Transverse colon (tissue), 4 donors: Measurements from ENCODE around the gene DDAH1. TPM values are rescaled to one million over a fixed set of nuclear protein-coding genes. Genes with fewer than 3 reads are reported as not detected.

Experiments used
- DNase-seq: peaks from one replicate; pipeline ENCODE4 v3.0.0-alpha.2; 2019
- H3K27ac ChIP-seq, 4 donors: fragments of 200-600 bp; sonication (generic); 2 replicates each; pipeline ENCODE4 v1.5.1; 2016 to 2018; ENCODE audit warnings: inconsistent platforms in 4 of 4
- H3K27me3 ChIP-seq: fragments of 200-600 bp; sonication (generic); 2 replicates; pipeline ENCODE4 v1.5.1; 2017; ENCODE audit warnings: inconsistent platforms
- H3K36me3 ChIP-seq, 4 donors: fragments of 200-600 bp; sonication (generic); 2 replicates each; pipeline ENCODE4 v1.5.1; 2017 to 2019; ENCODE audit warnings: inconsistent platforms in 4 of 4
- H3K4me1 ChIP-seq, 4 donors: fragments of 200-600 bp; sonication (generic); 2 replicates each; pipeline ENCODE4 v1.5.1; 2017 to 2020; ENCODE audit warnings: inconsistent platforms in 4 of 4
- H3K4me3 ChIP-seq, 4 donors: fragments of 200-600 bp; sonication (generic); 1 replicate in 1 of 4; 2 replicates in 3 of 4; pipeline versions ENCODE4 v1.5.1 to v1.6.1; 2017 to 2019; ENCODE audit warnings: inconsistent platforms in 4 of 4
- H3K9me3 ChIP-seq, 2 donors: fragments of 200-600 bp; sonication (generic); 2 replicates each; pipeline ENCODE4 v1.5.1; 2017 to 2019; ENCODE audit warnings: inconsistent platforms in 2 of 2
- EP300 ChIP-seq: sonication (generic); formaldehyde crosslinking; IDR thresholded peaks from one replicate; pipeline ENCODE4 v1.6.1; 2017; ENCODE audit warnings: antibody characterized with exemption, low read depth
- POLR2A ChIP-seq: fragments of 450-650 bp; IDR thresholded peaks from one replicate; pipeline ENCODE4 v1.6.1; 2016; ENCODE audit warnings: antibody characterized with exemption, mild to moderate bottlenecking, moderate library complexity
- POLR2AphosphoS5 ChIP-seq, 3 donors: sonication (generic); formaldehyde crosslinking; IDR thresholded peaks; one replicate each; pipeline ENCODE4 v1.6.1; 2016; ENCODE audit warnings: antibody characterized with exemption in 3 of 3
- WGBS, 2 donors: methylation state at CpG; one replicate each; pipeline ENCODE4 v1.1.5; 2018; ENCODE audit warnings: low coverage in 1 of 2; 5-methylcytosine and 5-hydroxymethylcytosine counted together
- in situ Hi-C, 4 donors: fragments of 200-750 bp; cut with MboI; loops; one replicate each; pipeline versions ENCODE4 v1.15.0 to v1.15.1; 2017; ENCODE audit warnings: low sequenced_read_pairs in 3 of 4, low pct_ligation_motif_present in 1 of 4, low pct_unique_long_range_greater_than_20kb in 1 of 4
- intact Hi-C: fragments of 100-400 bp; cut with DNase I; formaldehyde crosslinking; loops from one replicate; pipeline ENCODE4 v1.15.1; 2023; ENCODE audit warnings: low total_unique reads
- total RNA-seq, 4 donors: library from RNA; depleted of rRNA; stranded (reverse); fragments of >200 nt; gene quantifications; one replicate each; pipeline ENCODE4 v1.1.0, GENCODE V29; 2016
- TF ChIP-seq, protein P1 (sequence below), 5 experiments: fragments of 200-600 bp in 3 of 5; fragments of 450-650 bp in 2 of 5; sonication (generic) in 3 of 5; IDR thresholded peaks; 1 replicate in 2 of 5; 2 replicates in 3 of 5; pipeline ENCODE4 v1.5.1; 2016 to 2017; ENCODE audit warnings: antibody characterized with exemption in 5 of 5, inconsistent platforms in 3 of 5, mild to moderate bottlenecking in 2 of 5, moderate library complexity in 1 of 5

The DDAH1 gene
- total RNA-seq, 4 donors from 2014 or later = 22.4 to 69.4 (median 48.3) TPM

DNA sequence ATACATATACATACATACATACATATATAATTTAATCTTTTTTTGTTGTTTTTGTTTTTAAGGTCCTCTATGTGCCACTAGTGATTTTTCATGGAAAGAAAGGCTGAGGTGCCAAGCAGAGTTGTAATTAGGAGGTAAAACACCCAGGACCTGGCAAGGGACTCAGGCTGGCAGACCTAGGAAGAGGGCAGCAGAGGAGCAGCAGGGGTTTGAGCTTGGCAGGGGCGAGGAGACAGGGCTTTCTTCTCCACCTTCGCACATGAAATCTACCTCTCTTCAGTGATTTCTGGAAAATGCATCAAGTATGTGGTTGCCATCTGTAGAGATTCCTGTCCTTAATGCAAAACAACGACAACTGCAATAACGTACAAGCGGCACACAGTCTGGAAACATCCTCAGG lies 31.9 kb downstream of the DDAH1 start:
- in situ Hi-C loops = no loop called here
- Histone ChIP-seq H3K36me3 (no peaks in the 10 kb centered on the region), H3K27me3 (no peaks in the 10 kb centered on the region), H3K4me1 (no peaks in the 10 kb centered on the region), H3K4me3 (no peak overlapping the region), H3K9me3 (no peaks in the 10 kb centered on the region), H3K27ac (no peak overlapping the region)
- no peak for TF ChIP-seq POLR2A
- no peak for TF ChIP-seq POLR2AphosphoS5 (IDR thresholded peaks at IDR 0.05)
- TF ChIP-seq EP300 = no peak
- DNase-seq = no peak
- whole genome bisulfite sequencing, 2 donors = 88 to 100% methylated on average over 2 to 5 of the region's 5 CpGs
- intact Hi-C loops = no loop called here

DNA sequence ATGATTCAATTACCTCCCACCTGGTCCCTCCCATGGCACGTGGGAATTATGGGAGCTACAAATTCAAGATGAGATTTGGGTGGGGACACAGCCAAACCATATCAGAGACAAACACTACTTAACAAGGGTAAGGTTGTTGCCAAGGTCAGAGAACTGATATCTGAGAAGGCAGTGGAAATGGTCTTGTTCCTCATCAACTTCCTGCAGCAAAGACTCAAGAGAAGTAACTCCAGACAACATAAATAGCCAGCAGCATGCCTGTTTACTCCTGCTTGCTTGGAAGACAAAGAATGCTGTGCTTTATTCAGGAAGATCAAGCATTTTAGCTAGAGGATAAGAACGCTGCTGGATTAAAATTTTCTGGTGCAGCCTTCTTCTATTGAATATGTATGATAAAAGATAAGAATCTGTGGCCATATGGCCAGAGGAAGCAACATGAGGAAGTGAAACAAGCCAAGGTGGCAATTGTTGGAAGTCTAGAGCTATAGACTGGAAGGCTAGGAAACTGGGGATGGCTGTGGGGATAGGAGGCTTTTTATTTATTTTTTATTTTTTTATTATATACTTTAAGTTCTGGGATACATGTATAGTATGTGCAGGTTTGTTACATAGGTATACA lies 36.4 kb downstream of the DDAH1 start:
- Histone ChIP-seq H3K27ac (no peak overlapping the region), H3K4me3 (no peak overlapping the region), H3K27me3 (no peaks in the 10 kb centered on the region), H3K36me3 (no peaks in the 10 kb centered on the region), H3K4me1 (peaks cover 0 to 7% (median 5%) of the 10 kb centered on the region in 4 donors), H3K9me3 (no peaks in the 10 kb centered on the region)
- in situ Hi-C loops = no loop called here
- DNase-seq = no peak
- TF ChIP-seq, protein P1, sequence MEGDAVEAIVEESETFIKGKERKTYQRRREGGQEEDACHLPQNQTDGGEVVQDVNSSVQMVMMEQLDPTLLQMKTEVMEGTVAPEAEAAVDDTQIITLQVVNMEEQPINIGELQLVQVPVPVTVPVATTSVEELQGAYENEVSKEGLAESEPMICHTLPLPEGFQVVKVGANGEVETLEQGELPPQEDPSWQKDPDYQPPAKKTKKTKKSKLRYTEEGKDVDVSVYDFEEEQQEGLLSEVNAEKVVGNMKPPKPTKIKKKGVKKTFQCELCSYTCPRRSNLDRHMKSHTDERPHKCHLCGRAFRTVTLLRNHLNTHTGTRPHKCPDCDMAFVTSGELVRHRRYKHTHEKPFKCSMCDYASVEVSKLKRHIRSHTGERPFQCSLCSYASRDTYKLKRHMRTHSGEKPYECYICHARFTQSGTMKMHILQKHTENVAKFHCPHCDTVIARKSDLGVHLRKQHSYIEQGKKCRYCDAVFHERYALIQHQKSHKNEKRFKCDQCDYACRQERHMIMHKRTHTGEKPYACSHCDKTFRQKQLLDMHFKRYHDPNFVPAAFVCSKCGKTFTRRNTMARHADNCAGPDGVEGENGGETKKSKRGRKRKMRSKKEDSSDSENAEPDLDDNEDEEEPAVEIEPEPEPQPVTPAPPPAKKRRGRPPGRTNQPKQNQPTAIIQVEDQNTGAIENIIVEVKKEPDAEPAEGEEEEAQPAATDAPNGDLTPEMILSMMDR (IDR thresholded peaks at IDR 0.05) = no peak
- TF ChIP-seq EP300 = no peak
- no peak for TF ChIP-seq POLR2A
- TF ChIP-seq POLR2AphosphoS5 (IDR thresholded peaks at IDR 0.05) = no peak
- intact Hi-C loops = no loop called here
- WGBS, 2 donors = 70 to 74% methylated on average over 2 of the region's 2 CpGs

DNA sequence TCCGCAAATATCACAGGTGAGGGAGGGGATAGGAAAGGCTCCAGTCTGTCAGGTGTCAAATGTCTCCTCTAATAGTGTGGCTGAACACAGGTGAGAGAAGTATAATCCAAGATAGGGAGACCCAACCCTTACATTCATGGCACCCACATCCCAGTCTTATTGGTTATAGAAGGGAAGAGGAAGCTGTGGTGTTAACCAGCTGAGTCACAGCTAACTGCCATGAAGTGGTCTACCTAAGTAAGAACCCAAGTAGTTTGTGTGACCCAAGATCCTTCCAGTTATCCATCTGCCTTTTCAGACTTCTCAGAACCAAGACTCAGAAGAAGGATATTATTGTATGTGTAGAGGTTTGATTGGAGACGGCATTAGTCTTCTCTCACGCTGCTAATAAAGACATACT lies 37.1 kb downstream of the DDAH1 start:
- Histone ChIP-seq H3K9me3 (no peaks in the 10 kb centered on the region), H3K36me3 (no peaks in the 10 kb centered on the region), H3K4me3 (no peak overlapping the region), H3K27me3 (no peaks in the 10 kb centered on the region), H3K4me1 (peaks cover 0 to 7% (median 5%) of the 10 kb centered on the region in 4 donors), H3K27ac (peak overlapping the region in 1 of 4 donors; percentile 5)
- WGBS, 2 donors = 67 to 84% methylated on average over 1 to 3 of the region's 3 CpGs
- in situ Hi-C loops (no loop called here), intact Hi-C loops (no loop called here)
- TF ChIP-seq, protein P1 (IDR thresholded peaks at IDR 0.05) = no peak
- TF ChIP-seq EP300 = no peak
- no peak for TF ChIP-seq POLR2AphosphoS5 (IDR thresholded peaks at IDR 0.05)
- no peak for TF ChIP-seq POLR2A
- DNase-seq = no peak

DNA sequence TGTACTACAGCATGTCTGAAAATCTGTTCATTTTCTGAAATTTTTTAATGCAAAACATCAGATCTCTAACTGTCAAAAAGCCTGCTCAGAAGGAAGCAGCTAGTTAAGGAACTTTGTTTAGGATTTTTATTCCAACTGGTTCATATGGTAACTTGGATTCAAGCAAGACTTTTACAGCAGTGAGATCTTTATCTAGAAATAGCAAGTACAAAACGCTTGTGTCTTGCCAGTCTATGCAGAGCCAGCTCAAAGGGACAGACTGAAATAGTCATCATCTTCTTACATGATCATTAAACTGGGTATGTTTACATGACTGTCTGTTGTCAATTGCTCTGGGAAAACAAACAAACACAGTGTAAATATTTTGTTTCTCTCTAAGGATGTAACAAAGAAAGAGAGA lies 37.6 kb downstream of the DDAH1 start:
- 13% methylated on average over 1 of the region's 1 CpG for WGBS, 2 donors
- no peak for DNase-seq
- Histone ChIP-seq H3K27ac (peak overlapping the region in 1 of 4 donors; percentile 5), H3K4me3 (no peak overlapping the region), H3K36me3 (no peaks in the 10 kb centered on the region), H3K27me3 (no peaks in the 10 kb centered on the region), H3K4me1 (peaks cover 0 to 7% (median 5%) of the 10 kb centered on the region in 4 donors), H3K9me3 (no peaks in the 10 kb centered on the region)
- TF ChIP-seq EP300 (no peak), POLR2AphosphoS5 (IDR thresholded peaks at IDR 0.05) (no peak), POLR2A (no peak)
- TF ChIP-seq, protein P1 (IDR thresholded peaks at IDR 0.05) = no peak
- intact Hi-C loops (no loop called here), in situ Hi-C loops (no loop called here)

DNA sequence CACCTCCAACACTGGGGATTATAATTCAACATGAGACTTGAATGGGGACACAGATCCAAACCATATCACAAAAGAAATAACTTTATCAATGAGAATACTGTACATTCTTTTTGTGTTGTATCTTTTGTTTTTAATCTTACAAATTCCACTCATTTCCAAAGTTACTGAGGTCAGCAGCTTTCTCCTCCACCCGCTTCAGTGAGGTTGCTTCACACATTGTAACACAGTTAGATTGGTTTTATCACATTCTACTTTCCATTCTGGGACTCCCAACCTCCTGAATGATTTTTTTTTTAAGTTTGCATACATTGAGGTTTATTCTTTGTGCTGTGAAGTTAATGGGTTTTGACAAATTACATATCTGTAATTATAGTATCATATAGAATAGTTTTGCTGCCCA lies 43.8 kb downstream of the DDAH1 start:
- peaks cover 4 to 10% of the 10 kb centered on the region in 2 donors for H3K9me3 ChIP-seq
- no peak overlapping the region for H3K27ac ChIP-seq
- no peaks in the 10 kb centered on the region for H3K27me3 ChIP-seq
- no peaks in the 10 kb centered on the region for H3K4me1 ChIP-seq
- intact Hi-C loops = no loop called here
- no peak for DNase-seq
- 79 to 100% methylated on average over 1 of the region's 1 CpG for WGBS, 2 donors
- H3K36me3 ChIP-seq = no peaks in the 10 kb centered on the region
- no peak overlapping the region for H3K4me3 ChIP-seq
- TF ChIP-seq, protein P1 (IDR thresholded peaks at IDR 0.05) = no peak
- TF ChIP-seq EP300 (no peak), POLR2AphosphoS5 (IDR thresholded peaks at IDR 0.05) (no peak), POLR2A (no peak)
- in situ Hi-C loops = no loop called here
